ENCODE results near the gene CFAP74.

DNA sequence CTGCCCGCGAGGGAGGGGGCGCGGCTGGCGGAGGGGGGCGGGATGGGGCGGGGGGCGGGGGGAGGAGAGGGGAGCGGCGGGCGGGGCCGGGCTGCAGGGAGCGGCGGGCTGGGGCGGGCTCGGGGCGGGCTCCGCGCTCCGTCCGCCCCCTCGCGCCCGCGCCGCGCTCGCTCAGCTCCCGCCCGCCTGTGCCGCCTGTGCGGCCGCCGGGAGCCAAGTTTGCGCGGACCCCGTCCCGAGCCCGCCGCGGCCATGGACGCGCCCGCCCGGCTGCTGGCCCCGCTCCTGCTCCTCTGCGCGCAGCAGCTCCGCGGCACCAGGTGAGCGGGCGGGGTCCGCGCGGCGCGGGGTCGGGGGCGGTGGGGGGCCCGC lies 15.6 kb upstream of the CFAP74 start, which contains the start of gene GABRD:
- TF ChIP-seq, protein P1, sequence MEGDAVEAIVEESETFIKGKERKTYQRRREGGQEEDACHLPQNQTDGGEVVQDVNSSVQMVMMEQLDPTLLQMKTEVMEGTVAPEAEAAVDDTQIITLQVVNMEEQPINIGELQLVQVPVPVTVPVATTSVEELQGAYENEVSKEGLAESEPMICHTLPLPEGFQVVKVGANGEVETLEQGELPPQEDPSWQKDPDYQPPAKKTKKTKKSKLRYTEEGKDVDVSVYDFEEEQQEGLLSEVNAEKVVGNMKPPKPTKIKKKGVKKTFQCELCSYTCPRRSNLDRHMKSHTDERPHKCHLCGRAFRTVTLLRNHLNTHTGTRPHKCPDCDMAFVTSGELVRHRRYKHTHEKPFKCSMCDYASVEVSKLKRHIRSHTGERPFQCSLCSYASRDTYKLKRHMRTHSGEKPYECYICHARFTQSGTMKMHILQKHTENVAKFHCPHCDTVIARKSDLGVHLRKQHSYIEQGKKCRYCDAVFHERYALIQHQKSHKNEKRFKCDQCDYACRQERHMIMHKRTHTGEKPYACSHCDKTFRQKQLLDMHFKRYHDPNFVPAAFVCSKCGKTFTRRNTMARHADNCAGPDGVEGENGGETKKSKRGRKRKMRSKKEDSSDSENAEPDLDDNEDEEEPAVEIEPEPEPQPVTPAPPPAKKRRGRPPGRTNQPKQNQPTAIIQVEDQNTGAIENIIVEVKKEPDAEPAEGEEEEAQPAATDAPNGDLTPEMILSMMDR (IDR thresholded peaks at IDR 0.05): no peak
- TF ChIP-seq POLR2A (IDR thresholded peaks at IDR 0.05) (no peak), EP300 (IDR thresholded peaks at IDR 0.05) (no peak)
